SIG-M5 treated with dmso at 0.1 percent for 504 hours (cell line): ENCODE results near the gene ANP32B.

Source experiments
- DNase-seq: peaks from one replicate; lab custom pipeline; 2025; ENCODE audit not compliant: unreplicated experiment; lab: John Stamatoyannopoulos, UW

ANP32B gene

GRCh38 chr9:98057138-98057799 lies 74.1 kb downstream of the ANP32B start:
- no peak for DNase-seq

DNA sequence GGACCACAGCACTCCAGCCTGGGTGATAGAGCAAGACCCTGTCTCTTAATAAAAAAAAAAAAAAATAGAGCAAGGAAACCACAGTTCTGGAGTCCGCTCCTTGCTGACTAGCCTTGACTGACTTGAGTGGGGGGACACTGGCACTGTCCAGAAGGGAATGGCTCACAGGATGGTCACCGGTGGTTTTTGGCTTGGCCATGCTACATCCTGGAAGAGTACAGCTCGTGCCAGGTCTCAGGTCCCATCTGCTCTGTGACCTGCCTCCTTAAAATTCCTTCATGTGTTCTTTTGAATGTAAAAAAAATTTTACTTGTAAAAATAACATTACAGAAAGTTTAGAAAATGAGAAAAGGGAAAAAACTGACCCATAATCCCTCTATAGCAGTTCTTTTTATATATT lies 79.0 kb downstream of the ANP32B start:
- no peak for DNase-seq

DNA sequence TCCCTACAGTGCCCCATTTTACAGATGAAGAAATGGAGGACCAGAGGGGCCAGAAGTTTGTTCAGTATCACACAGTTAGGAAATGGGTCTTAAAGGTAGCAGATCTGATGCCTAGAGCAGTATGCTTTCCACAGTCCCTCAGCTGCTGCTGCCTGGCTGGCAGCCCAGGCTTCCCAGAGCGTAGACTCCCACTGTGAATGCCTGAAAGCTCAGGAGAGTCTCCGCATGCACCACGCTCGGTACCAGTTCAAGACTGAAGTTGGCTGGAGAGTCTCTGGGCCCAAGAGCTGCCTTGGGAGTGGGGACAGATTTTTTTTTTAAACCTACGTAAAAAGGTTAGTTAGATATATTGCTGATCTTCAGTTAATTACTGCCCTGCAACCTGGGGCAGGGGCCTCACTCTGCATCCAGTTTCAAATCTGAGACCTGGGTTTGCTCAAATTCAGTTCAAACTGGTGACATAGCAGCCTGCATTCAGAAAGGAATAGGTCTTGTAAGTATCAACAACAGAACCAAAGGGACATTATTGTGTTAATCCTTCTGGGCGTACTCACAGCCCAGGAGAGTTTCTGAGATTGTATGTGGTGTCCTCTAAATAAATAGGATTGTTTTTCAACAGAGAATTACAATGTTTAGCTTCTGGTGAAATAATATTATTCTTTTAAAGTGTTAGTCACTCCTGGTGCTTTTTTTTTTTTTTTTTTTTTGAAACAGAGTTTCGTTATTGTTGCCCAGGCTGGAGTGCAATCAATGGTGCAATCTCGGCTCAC lies 81.7 kb downstream of the ANP32B start:
- no peak for DNase-seq
